Natural killer cell (primary cell): ENCODE data around the gene LRIT3. TPM values are rescaled to one million over a fixed set of nuclear protein-coding genes. Genes with fewer than 3 reads are reported as not detected.

ENCODE experiments used
- ATAC-seq, 3 donors: fragments of 150-1000 bp in 2 of 3; fragments of 200-7000 bp in 1 of 3; cut with Tn5 transposase; 1 replicate in 1 of 3; 2 replicates in 2 of 3; pipeline ENCODE4 v1.10.0; 2021; ENCODE audit warnings: mild to moderate bottlenecking in 2 of 3, moderate library complexity in 2 of 3
- DNase-seq, 2 donors: peaks; one replicate each; pipeline versions ENCODE4 v3.0.0 to v3.0.0-alpha.2; 2013 to 2021; ENCODE audit warnings: mixed read lengths in 1 of 2
- H3K27ac ChIP-seq: one replicate; pipeline ENCODE4 v1.5.1; 2013; ENCODE audit warnings: mild to moderate bottlenecking, low read length
- H3K27me3 ChIP-seq: one replicate; pipeline ENCODE4 v1.6.1; 2013; ENCODE audit warnings: low read length; ENCODE audit not compliant: control insufficient read depth, insufficient read depth
- H3K36me3 ChIP-seq: one replicate; pipeline ENCODE4 v1.6.1; 2013; ENCODE audit warnings: low read length; ENCODE audit not compliant: control insufficient read depth, insufficient read depth
- H3K4me1 ChIP-seq: one replicate; pipeline ENCODE4 v1.6.1; 2013; ENCODE audit warnings: low read length; ENCODE audit not compliant: control insufficient read depth, insufficient read depth
- H3K4me3 ChIP-seq: one replicate; pipeline ENCODE4 v1.5.1; 2013; ENCODE audit warnings: low read length
- H3K9me3 ChIP-seq: one replicate; pipeline ENCODE4 v1.6.1; 2013; ENCODE audit warnings: low read length; ENCODE audit not compliant: control insufficient read depth, insufficient read depth
- H3K27ac Mint-ChIP-seq, 2 donors: one replicate each; pipeline ENCODE4 v1.8.0; 2022; ENCODE audit warnings: mild to moderate bottlenecking in 2 of 2, mixed read lengths in 2 of 2, moderate library complexity in 1 of 2
- H3K27me3 Mint-ChIP-seq, 2 donors: one replicate each; pipeline ENCODE4 v1.8.0; 2022; ENCODE audit warnings: low read depth in 2 of 2, mixed read lengths in 2 of 2
- H3K36me3 Mint-ChIP-seq: one replicate; pipeline ENCODE4 v1.8.0; 2022; ENCODE audit warnings: mixed read lengths
- H3K4me1 Mint-ChIP-seq, 2 donors: one replicate each; pipeline ENCODE4 v1.8.0; 2022; ENCODE audit warnings: mixed read lengths in 2 of 2
- H3K4me3 Mint-ChIP-seq: one replicate; pipeline ENCODE4 v1.8.0; 2022; ENCODE audit warnings: mild to moderate bottlenecking, moderate library complexity, mixed read lengths
- H3K9me3 Mint-ChIP-seq, 2 donors: one replicate each; pipeline ENCODE4 v1.8.0; 2022; ENCODE audit warnings: mixed read lengths in 2 of 2
- CTCF ChIP-seq: fragments of 200-600 bp; IDR thresholded peaks from one replicate; pipeline ENCODE4 v1.8.0; 2022; ENCODE audit warnings: antibody characterized with exemption
- WGBS: methylation state at CpG from one replicate; pipeline ENCODE4 v1.1.7; 2013; ENCODE audit warnings: missing lambda C conversion rate; ENCODE audit not compliant: insufficient coverage; 5-methylcytosine and 5-hydroxymethylcytosine counted together
- intact Hi-C: fragments of 100-400 bp; cut with micrococcal nuclease; formaldehyde crosslinking; loops from one replicate; pipeline ENCODE4 v1.14.2; 2022
- total RNA-seq, 4 donors: library from RNA; stranded (reverse); fragments of 120-200 nt in 1 of 4; gene quantifications; one replicate each; pipeline versions ENCODE4 v1.2.3 to v1.2.4, GENCODE V29; 2013 to 2022

LRIT3 gene
- total RNA-seq, 3 donors from 2014 or later (not counting 1 experiment from before 2014, with no cell fraction given) = 0.10 to 0.12 TPM; not detected in 1

- H3K4me1 Mint-ChIP-seq = no peaks in the 10 kb centered on the region
- no peaks in the 10 kb centered on the region for H3K27me3 ChIP-seq
- no peak for ATAC-seq
These were observed 24.2 kb downstream of the LRIT3 start for GRCh38 chr4:109872065-109872464.

GRCh38 chr4:109872950-109873656, 25.2 kb downstream of the LRIT3 start:
- intact Hi-C loops = no loop called here
- Histone ChIP-seq H3K4me1 (no peaks in the 10 kb centered on the region), H3K36me3 (no peaks in the 10 kb centered on the region), H3K27me3 (no peaks in the 10 kb centered on the region), H3K27ac (no peak overlapping the region), H3K9me3 (no peaks in the 10 kb centered on the region), H3K4me3 (no peak overlapping the region)
- DNase-seq (no peak), ATAC-seq (no peak)
- Mint-ChIP-seq H3K4me1 (no peaks in the 10 kb centered on the region), H3K36me3 (no peaks in the 10 kb centered on the region), H3K4me3 (no peak overlapping the region), H3K9me3 (no peaks in the 10 kb centered on the region), H3K27me3 (peaks cover 0 to 10% of the 10 kb centered on the region in 2 donors), H3K27ac (no peak overlapping the region)
- TF ChIP-seq CTCF = no peak
- 94% methylated on average over 5 of the region's 6 CpGs for WGBS

More at GRCh38 chr4:109872065-109872464, 24.2 kb downstream of the LRIT3 start:
- H3K9me3 ChIP-seq = no peaks in the 10 kb centered on the region
- DNase-seq = no peak
- intact Hi-C loops = no loop called here
- no peak overlapping the region for H3K4me3 ChIP-seq
- 91% methylated on average over 2 of the region's 2 CpGs for WGBS
- no peaks in the 10 kb centered on the region for H3K9me3 Mint-ChIP-seq
- no peaks in the 10 kb centered on the region for H3K36me3 ChIP-seq
- H3K27ac ChIP-seq = no peak overlapping the region
- no peaks in the 10 kb centered on the region for H3K4me1 ChIP-seq
- H3K4me3 Mint-ChIP-seq = no peak overlapping the region
- peaks cover 0 to under 1% of the 10 kb centered on the region in 2 donors for H3K27me3 Mint-ChIP-seq
- no peaks in the 10 kb centered on the region for H3K36me3 Mint-ChIP-seq
- no peak overlapping the region for H3K27ac Mint-ChIP-seq
- TF ChIP-seq CTCF = no peak

DNA sequence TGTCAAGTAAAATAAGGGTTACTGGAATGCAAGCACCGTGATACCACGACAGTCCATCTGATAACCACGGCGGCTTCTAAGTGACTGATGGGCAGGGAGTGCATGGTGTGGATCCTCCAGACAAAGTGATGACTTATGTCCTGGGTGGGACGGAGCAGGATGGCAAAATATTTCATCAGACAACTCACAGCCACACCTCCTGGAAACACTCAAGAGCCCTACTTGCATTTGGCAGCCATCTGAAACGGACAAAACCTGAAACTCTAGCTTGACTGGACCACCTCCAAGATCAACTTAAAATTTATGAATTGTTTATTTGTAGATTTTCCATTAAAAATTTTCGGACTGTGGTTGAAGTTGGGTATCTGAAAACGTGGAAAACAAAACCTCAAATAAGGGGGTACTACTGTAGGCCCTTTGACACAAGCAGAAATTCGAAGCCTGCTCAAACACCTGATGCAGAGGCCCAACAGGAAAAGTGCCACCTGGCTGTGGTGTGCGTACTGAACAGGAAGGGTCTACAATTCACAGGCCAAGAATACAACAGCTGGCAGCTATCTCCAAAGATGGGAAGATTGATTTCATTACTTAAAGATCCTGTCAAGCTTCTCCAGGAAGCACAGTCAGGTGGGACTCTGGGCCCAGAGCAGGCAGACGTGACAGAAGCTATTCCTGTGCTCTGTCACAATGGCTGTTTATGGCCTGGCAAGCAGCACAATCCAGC, 26.0 kb downstream of the LRIT3 start:
- Mint-ChIP-seq H3K27me3 (peaks cover 0 to 11% of the 10 kb centered on the region in 2 donors), H3K4me3 (no peak overlapping the region), H3K27ac (no peak overlapping the region), H3K9me3 (no peaks in the 10 kb centered on the region), H3K4me1 (no peaks in the 10 kb centered on the region), H3K36me3 (no peaks in the 10 kb centered on the region)
- Histone ChIP-seq H3K4me3 (no peak overlapping the region), H3K4me1 (no peaks in the 10 kb centered on the region), H3K27me3 (no peaks in the 10 kb centered on the region), H3K36me3 (no peaks in the 10 kb centered on the region), H3K9me3 (no peaks in the 10 kb centered on the region), H3K27ac (no peak overlapping the region)
- no peak for TF ChIP-seq CTCF
- intact Hi-C loops = no loop called here
- ATAC-seq = no peak
- 76% methylated on average over 10 of the region's 11 CpGs for WGBS
- no peak for DNase-seq
